ENCODE measurements around the gene LRFN4.
"Not testable (repeated sequence)": the region's sequence is repeated elsewhere in the genome, so short reads cannot be mapped to it uniquely, and the experiment has no call there.

Gene LRFN4

DNA sequence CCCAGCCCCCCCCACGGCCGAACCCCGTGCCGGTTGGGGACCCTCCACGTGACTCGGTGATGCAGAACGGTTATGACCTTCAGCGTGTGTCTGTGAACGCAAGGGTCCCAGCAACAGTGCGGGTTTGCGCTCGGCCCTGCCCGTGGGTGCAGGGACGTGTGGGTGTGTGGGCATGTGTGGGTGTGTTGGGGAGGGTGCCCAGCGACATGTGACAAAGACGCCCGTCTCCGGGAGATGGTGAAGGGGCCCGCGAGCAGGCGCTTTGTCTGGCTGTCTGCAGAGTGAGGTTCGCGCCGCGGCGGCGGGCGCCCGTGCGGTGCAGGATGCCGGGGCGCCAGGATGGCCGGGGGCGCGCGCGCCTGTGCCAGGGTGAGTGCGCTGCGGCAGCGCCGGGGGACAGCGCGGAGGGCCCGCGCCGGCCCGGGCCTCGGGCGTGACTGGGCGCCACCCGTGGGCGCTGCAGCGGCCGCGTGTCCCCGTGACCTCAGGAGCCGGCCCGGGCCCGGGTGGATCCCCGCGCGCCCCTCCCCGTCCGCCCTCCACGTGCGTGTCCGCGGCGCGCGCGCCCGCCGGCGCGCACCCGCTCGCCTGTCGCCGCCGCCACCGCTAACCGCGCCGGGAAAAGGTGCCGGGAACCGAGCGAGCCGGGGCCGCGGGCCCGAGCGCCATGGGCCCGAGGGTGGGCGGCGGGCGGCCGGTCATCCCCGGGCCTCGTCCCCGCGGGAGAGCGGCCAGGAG, at the start of gene LRFN4:
Gene LRFN4, plus strand, starts transcription at position 569 of the 738 bp plus-strand sequence. CDS start 681 bp downstream, outside the sequence.
- DNase-seq (ENCODE audit: low spot score), result peak; percentile 54

- DNase-seq (ENCODE audit: low spot score), result no peak
Measured at GRCh38 chr11:66809592-66809991, 47.3 kb upstream of the LRFN4 start.

- DNase-seq (ENCODE audit: low spot score), result no peak
Measured at GRCh38 chr11:66810576-66811185, 46.2 kb upstream of the LRFN4 start.

DNA sequence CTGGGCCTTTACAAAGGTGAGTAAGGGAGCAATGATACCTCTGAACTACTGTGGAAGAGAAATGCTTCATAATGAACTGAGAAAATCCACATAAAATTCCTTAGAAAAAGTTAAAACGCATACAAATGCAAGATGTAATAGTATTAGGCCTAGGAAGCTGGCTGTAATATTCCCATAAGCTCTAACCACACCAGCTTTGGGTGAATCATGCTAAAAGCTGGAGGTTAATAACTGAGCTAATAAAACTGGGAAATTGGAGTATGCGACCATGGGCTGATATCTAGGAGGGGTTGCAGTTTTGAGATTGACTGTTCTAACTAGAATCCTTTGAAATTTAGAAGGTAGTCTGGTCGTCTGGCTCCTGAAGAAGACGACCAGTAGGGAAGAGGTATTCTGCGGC, 42.2 kb upstream of the LRFN4 start:
- no peak for DNase-seq (ENCODE audit: low spot score)

GRCh38 chr11:66815646-66816045, 41.2 kb upstream of the LRFN4 start:
- no peak for DNase-seq (ENCODE audit: low spot score)

GRCh38 chr11:66818231-66818955, 38.5 kb upstream of the LRFN4 start:
- DNase-seq (ENCODE audit: low spot score), result no peak

- DNase-seq (ENCODE audit: low spot score), result no peak
Measured at GRCh38 chr11:66820381-66820780, 36.5 kb upstream of the LRFN4 start.

DNA sequence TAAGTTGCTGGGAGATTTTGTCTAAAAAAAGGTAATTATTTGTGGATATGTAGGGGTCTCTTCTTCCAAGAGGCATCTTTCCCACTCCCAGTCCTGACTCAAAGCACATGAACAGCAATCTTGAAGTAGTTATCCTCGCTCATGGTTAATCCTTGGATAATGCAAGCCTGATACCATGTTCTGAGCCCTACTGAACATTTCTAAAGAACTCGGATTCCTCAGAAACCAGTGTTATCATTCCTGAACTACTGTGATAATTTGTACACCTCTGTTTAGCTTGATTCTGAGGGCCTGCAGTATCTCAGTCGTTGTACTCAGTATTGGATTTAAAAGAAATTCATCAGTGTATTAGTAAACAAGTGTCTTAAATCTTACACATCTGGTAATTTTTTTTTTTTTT, 36.0 kb upstream of the LRFN4 start:
- DNase-seq (ENCODE audit: low spot score), result no peak

GRCh38 chr11:66823700-66824099, 33.2 kb upstream of the LRFN4 start:
- DNase-seq (ENCODE audit: low spot score), result no peak

DNA sequence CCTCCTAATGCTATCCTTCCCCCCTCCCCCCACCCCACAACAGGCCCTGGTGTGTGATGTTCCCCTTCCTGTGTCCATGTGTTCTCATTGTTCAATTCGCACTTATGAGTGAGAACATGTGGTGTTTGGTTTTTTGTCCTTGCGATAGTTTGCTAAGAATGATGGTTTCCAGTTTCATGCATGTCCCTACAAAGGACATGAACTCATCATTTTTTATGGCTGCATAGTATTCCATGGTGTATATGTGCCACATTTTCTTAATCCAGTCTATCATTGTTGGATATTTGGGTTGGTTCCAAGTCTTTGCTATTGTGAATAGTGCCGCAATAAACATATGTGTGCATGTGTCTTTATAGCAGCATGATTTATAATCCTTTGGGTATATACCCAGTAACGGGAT, 32.3 kb upstream of the LRFN4 start:
- DNase-seq (ENCODE audit: low spot score), result not testable (repeated sequence)

- DNase-seq (ENCODE audit: low spot score), result no peak
Measured at GRCh38 chr11:66834539-66834845, 22.4 kb upstream of the LRFN4 start.

DNA sequence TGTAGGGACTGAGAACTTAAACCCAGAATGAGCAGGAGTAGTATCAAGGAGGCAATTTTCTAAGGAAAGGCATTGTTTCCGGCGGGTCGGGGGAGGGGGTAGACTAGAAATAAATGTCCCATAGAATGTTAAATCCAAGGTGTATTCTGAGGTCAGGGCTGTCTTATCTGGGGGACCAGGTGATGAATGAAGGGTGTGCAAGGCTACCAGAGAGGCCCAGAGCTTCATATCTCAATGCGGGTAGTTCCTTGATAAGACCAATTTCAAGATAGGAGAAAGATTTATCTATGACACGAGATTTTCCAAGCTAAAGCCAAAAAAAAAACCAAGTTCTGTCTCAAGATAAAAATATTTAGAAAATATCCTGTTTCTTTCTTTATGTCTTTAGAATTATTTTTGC, 21.9 kb upstream of the LRFN4 start:
- no peak for DNase-seq (ENCODE audit: low spot score)

DNA sequence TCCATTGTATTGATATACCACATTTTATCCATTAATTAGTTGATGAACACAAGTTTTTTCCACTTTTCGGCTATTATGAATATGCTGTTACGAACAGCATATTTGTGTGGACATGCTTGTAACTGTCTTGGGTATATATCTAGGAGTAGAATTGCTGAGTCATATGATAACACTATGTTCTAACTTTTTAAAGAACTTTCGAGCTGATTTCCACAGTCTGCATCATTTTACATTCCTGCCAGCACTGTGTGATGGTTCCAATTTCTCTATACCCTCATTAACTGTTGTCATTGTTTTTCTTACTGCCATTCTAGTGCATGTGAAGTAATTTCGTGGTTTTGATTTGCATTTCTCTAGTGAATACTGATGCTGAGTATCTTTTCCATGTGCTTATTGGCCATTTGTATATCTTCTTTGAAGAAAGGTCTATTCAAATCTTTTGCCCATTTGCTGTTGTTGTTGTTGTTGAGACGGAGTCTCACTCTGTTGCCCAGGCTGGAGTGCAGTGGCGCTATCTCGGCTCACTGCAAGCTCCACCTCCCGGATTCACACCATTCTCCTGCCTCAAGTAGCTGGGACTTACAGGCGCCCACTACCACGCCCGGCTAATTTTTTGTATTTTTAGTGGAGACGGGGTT, 21.0 kb upstream of the LRFN4 start:
- DNase-seq (ENCODE audit: low spot score), result no peak

DNA sequence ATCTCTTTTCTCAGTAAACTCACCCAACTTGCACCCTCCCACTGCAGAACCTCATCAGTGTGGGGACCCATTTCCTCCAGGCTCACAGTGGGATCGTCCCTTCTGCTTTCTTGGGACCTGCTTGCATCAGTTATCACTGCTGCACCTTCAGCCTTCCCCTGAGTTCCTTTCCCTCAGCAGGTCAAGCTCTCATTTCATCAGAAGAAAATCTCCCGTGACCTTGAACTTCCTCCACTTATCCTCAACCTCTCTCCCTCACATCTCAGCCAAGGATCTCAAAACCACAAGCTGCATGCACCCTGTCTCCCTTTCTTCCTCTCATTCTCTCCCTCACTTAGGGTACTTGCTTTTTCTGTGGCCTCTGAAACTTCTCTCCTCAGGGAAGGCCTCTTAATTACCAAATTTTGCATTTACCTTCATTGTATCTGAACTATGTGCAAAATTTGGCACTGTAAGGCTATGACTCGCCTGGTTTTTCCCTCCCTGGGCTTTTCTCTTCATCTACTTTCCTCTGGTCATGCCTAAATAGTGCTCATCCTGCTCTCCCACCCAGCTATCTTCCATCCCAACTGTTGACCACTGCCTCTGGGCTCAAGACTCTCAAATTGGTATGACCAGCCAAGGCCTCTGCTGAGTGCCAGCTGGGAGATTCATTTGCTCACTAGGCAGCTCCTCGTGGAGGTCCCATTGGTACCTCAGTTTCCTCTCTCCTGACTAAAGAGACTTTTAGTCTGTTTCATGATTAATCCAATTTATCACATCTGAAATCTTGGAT, 16.4 kb upstream of the LRFN4 start:
- DNase-seq (ENCODE audit: low spot score), result no peak

DNA sequence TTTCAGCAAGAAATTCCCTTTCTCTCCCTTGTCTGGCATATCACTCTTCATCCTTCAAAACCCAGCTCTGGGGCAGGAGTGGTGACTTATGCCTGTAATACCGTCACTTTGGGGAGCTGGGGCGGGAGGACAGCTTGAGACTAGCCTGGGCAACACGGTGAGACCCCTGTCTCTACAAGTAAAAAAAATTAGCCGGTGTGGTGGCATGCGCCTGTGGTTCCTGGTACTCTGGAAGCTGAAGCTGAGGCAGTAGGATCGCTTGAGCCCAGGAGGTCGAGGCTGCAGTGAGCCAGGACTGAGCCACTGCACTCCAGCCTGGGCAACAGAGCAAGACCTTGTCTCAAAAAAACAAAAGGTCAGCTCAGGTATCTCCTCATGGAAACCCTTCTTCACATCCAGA, 15.0 kb upstream of the LRFN4 start:
- DNase-seq (ENCODE audit: low spot score), result no peak

DNA sequence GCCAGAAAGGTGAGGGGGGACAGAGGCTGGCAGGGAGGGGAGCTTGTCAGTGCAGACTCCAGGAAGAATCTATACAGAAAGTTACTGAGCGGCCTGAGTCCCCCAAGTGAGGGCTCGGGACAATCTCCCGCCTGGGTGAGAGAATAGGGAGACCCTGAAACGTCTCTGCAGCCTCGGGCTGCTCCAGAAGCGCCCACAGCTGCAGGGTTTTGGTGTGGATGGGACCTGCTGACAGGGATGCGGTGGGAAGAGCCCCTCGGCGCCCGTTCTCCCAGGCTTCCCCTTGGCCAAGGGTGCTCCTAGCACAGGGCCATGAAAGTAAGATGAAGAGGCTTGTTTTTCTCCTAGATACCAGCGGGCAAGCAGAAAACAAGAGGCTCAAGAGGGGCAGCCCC, 14.4 kb upstream of the LRFN4 start:
- no peak for DNase-seq (ENCODE audit: low spot score)

- DNase-seq (ENCODE audit: low spot score), result peak; percentile 96
Measured at GRCh38 chr11:66842896-66843775, 13.7 kb upstream of the LRFN4 start, which contains the start of gene RCE1. TSS of gene RCE1 (plus strand) at chr11:66843441. CDS start at chr11:66843456, 15 bp downstream.

- no peak for DNase-seq (ENCODE audit: low spot score)
Measured at GRCh38 chr11:66843776-66844495, 12.9 kb upstream of the LRFN4 start.

DNA sequence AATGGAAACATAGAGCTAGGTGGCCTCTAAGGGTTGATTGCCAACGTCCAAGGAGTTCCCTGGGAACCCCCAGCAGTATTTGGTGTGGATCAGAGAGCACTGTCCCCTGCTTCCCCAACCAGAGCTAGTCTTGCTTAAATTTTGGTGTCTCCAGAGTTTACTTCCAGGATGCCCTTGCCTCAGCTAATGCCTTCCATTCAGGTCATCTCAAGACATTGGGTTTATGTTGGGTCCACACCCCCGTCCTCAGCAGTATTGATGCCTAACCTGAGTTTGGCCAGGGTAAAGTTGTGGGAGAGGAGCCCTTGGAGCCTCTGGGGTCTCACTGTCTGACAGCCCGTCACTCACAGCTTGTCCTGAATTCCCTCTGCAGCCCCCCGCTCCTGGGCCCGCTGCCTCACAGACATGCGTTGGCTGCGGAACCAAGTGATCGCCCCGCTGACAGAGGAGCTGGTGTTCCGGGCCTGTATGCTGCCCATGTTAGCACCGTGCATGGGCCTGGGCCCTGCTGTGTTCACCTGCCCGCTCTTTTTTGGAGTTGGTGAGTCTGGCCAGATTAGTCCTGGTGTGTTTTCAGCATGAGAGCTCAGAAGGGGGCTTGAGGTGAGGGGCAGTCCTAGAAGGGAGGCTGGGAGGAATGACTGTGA, 12.2 kb upstream of the LRFN4 start:
- DNase-seq (ENCODE audit: low spot score), result no peak
